Lower lobe of right lung (tissue), 2 donors: ENCODE measurements around the gene EPG5. TPM values are rescaled to one million over a fixed set of nuclear protein-coding genes. Genes with fewer than 3 reads are reported as not detected.

ENCODE experiments used
- ATAC-seq, 2 donors: fragments of 200-7000 bp; cut with Tn5 transposase; one replicate each; pipeline ENCODE4 v1.9.1; 2020 to 2022; ENCODE audit warnings: mild to moderate bottlenecking in 2 of 2, moderate library complexity in 2 of 2
- DNase-seq: peaks from one replicate; pipeline ENCODE4 v3.0.0-alpha.2; 2020
- H3K27ac ChIP-seq: fragments of 200-600 bp; one replicate; pipeline ENCODE4 v1.8.0; 2022
- H3K27me3 ChIP-seq: fragments of 200-600 bp; one replicate; pipeline ENCODE4 v1.8.0; 2022; ENCODE audit warnings: low read depth
- H3K36me3 ChIP-seq: fragments of 200-600 bp; one replicate; pipeline ENCODE4 v1.8.0; 2022; ENCODE audit warnings: mild to moderate bottlenecking
- H3K4me1 ChIP-seq: fragments of 200-600 bp; one replicate; pipeline ENCODE4 v1.8.0; 2022
- H3K4me3 ChIP-seq: fragments of 200-600 bp; one replicate; pipeline ENCODE4 v1.8.0; 2022; ENCODE audit warnings: mild to moderate bottlenecking
- H3K9me3 ChIP-seq: fragments of 200-600 bp; one replicate; pipeline ENCODE4 v1.8.0; 2022
- CTCF ChIP-seq: fragments of 200-600 bp; IDR thresholded peaks from one replicate; pipeline ENCODE4 v1.8.0; 2022; ENCODE audit warnings: antibody characterized with exemption, mild to moderate bottlenecking
- intact Hi-C: fragments of 100-400 bp; cut with DNase I; formaldehyde crosslinking; loops from one replicate; pipeline ENCODE4 v1.11.0; 2022
- total RNA-seq: library from RNA; stranded (reverse); fragmentation: NEBNext Ultra II Directional; extraction: Animal tissue kit (Norgen Biotek cat#: 25700); gene quantifications from one replicate; pipeline ENCODE4 v1.2.1, GENCODE V29; 2021
- donor health status: DM: no; HTN: yes; CAD: no; lungs with severe emphysema.

Gene EPG5
- total RNA-seq, 1 donor from 2014 or later = 38.8 TPM

DNA sequence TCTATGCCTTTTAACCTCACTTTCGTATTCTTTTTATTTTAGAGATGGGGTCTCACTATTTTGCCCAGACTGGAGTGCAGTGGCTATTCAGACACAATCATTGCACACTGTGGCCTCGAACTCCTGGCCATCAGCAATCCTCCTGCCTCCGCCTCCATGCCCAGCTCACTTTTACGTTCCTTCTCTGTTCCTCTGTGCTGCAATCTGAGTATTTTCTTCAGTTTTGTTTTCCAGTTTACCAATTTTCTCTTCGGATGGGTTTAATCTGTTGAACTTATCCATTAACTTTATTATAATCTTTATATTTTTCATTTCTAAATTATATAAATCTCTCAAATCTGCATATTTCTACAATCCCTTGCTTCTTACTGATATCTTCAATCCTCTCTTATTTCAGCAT, 103.0 kb downstream of the EPG5 start:
- no peak for DNase-seq
- Histone ChIP-seq H3K27me3 (no peaks in the 10 kb centered on the region), H3K4me1 (no peaks in the 10 kb centered on the region), H3K36me3 (peaks cover 99% of the 10 kb centered on the region), H3K9me3 (no peaks in the 10 kb centered on the region), H3K4me3 (no peak overlapping the region), H3K27ac (no peak overlapping the region)
- no peak for ATAC-seq
- intact Hi-C loops = no loop called here
- no peak for TF ChIP-seq CTCF

- H3K4me1 ChIP-seq = no peaks in the 10 kb centered on the region
- no peak overlapping the region for H3K4me3 ChIP-seq
- intact Hi-C loops = no loop called here
- no peak for TF ChIP-seq CTCF
- ATAC-seq (no peak), DNase-seq (no peak)
- no peaks in the 10 kb centered on the region for H3K27me3 ChIP-seq
- H3K9me3 ChIP-seq = no peaks in the 10 kb centered on the region
- no peak overlapping the region for H3K27ac ChIP-seq
- peaks cover 99% of the 10 kb centered on the region for H3K36me3 ChIP-seq
Measured at GRCh38 chr18:45863469-45863868, 103.7 kb downstream of the EPG5 start.

GRCh38 chr18:45861926-45862325, 105.2 kb downstream of the EPG5 start:
- DNase-seq = no peak
- no peak overlapping the region for H3K27ac ChIP-seq
- no peaks in the 10 kb centered on the region for H3K4me1 ChIP-seq
- H3K4me3 ChIP-seq = no peak overlapping the region
- intact Hi-C loops = no loop called here
- no peaks in the 10 kb centered on the region for H3K27me3 ChIP-seq
- peaks cover 99% of the 10 kb centered on the region for H3K36me3 ChIP-seq
- no peak for TF ChIP-seq CTCF
- no peaks in the 10 kb centered on the region for H3K9me3 ChIP-seq
- no peak for ATAC-seq

DNA sequence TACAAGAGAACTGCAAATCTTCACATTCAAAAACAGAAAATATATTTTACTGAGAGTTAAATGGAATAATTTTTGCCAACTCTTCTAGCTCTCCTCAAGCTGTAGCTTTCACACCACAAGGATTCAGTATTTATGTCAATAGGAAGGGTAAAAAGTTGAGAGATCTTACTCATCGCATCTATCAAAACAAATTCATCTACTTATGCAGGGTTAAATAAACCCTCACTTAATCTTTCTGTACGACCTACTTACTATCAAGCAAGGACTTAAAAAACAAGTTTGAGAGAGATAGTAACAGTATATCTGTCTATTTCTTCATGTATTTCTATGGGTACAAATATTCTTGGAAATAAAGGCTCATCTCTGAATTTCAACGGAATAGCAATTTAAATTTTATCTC, 106.2 kb downstream of the EPG5 start:
- Histone ChIP-seq H3K4me1 (no peaks in the 10 kb centered on the region), H3K27ac (no peak overlapping the region), H3K4me3 (no peak overlapping the region), H3K27me3 (no peaks in the 10 kb centered on the region), H3K36me3 (peaks cover 99% of the 10 kb centered on the region), H3K9me3 (no peaks in the 10 kb centered on the region)
- TF ChIP-seq CTCF = no peak
- no peak for ATAC-seq
- no peak for DNase-seq
- intact Hi-C loops = no loop called here

GRCh38 chr18:45860492-45860891, 106.6 kb downstream of the EPG5 start:
- peaks cover 99% of the 10 kb centered on the region for H3K36me3 ChIP-seq
- TF ChIP-seq CTCF = no peak
- intact Hi-C loops = no loop called here

GRCh38 chr18:45859334-45859733, 107.8 kb downstream of the EPG5 start:
- Histone ChIP-seq H3K4me1 (no peaks in the 10 kb centered on the region), H3K27me3 (no peaks in the 10 kb centered on the region), H3K27ac (no peak overlapping the region), H3K9me3 (no peaks in the 10 kb centered on the region), H3K4me3 (no peak overlapping the region), H3K36me3 (peaks cover 99% of the 10 kb centered on the region)
- ATAC-seq = no peak
- TF ChIP-seq CTCF = no peak
- DNase-seq = no peak
- intact Hi-C loops = no loop called here

More at GRCh38 chr18:45860492-45860891, 106.6 kb downstream of the EPG5 start:
- Histone ChIP-seq H3K4me3 (no peak overlapping the region), H3K27ac (no peak overlapping the region), H3K9me3 (no peaks in the 10 kb centered on the region), H3K27me3 (no peaks in the 10 kb centered on the region), H3K4me1 (no peaks in the 10 kb centered on the region)
- DNase-seq (no peak), ATAC-seq (no peak)
